ENCODE data around the gene TVP23A.
"Not testable (repeated sequence)": the region's sequence is repeated elsewhere in the genome, so short reads cannot be mapped to it uniquely, and the experiment has no call there.

Gene TVP23A

GRCh38 chr16:10791048-10791447 is 27.5 kb downstream of the TVP23A start:
- no peak for DNase-seq

DNA sequence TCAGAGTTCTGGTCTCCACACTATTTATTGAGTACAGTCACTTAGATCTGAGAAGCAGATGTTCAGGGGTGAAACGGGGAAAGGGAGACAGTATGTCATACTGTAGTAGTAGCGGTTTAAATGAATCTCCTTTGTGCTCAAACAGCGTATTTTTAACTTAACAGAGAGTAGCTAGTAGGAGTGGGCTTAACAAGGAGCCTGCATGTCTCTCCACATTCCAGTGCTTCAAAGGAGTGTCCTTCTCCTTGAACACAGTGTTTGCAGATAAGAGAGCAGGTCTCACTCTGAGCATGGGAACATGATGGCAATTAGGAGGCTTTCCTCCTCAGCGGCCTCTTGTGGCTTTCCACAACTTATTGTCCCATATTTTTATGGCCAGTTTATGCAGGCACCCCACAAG is 30.0 kb downstream of the TVP23A start:
- DNase-seq, result not testable (repeated sequence)

DNA sequence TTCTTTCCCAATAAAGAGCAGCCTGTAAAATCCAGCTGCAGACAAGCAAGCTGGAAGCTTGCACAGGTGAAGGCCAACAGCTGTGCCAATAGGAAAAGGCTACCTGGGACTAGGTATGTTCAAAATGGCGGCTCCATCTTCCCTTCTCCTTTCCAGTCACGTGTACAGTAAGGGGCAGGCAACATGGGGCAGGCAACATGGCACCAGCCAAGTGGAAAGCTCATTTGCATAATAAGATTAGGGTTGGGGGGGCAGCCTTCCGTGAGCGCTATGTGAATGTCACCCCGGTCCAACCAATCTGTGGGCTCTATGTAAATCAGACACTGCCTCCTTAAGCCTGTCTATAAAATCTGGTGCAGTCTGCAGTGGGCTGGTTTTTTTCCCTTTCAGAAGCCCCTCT is 31.3 kb downstream of the TVP23A start:
- no peak for DNase-seq

DNA sequence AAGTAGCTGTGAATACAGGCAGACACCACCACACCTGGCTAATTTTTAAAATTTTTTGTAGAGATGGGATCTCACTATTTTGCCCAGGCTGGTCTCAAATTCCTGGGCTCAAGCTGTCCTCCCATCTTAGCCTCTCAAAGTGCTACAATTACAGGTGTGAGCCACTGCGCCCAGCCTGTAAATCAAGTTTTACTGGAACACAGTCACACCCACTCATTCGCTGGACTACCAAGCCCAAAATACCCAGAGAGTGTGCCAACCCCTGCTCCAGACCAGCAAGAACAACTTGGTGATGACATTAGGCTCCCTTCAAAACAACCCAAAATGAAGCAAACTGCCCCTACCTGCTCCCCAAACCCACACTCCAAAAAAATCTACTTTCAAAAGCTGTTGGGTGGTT is 36.0 kb downstream of the TVP23A start:
- no peak for DNase-seq

DNA sequence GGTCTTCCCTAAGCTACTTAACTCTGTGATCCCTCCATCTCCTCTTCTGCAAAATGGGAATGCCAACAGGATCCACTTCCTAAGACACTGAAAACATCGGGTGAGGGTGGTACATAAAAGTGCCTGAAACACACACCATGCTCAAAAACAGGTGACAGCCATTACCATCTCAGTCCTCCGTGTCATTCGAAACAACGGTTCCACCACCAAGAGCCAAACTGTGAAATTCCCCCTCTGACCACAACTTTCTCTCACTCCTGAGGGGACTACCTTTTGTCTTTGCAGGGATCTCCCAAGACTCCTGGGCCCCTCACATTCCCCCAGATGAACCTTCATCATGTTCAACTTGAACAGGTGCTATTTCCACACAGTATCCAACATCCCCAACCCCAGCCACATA is 38.0 kb downstream of the TVP23A start:
- DNase-seq, result no peak

DNA sequence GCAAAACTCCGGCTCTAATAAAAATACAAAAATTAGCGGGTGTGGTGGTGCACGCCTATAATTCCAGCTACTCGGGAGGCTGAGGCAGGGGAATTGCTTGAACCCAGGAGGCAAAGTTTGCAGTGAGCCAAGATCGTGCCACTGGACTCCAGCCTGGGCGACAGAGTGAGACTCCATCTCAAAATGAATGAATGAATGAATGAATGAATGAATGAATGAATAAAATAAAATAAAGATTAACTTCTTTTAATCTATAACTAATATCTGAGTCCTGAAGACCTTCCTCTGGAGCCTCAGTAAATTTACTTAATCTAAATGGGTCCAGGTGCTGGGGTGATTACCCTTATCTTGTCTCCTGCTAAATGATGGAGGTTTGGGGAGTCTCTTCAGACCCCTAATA is 38.7 kb downstream of the TVP23A start:
- DNase-seq, result not testable (repeated sequence)

- no peak for DNase-seq
These were observed 41.2 kb downstream of the TVP23A start for GRCh38 chr16:10777356-10777755.

DNA sequence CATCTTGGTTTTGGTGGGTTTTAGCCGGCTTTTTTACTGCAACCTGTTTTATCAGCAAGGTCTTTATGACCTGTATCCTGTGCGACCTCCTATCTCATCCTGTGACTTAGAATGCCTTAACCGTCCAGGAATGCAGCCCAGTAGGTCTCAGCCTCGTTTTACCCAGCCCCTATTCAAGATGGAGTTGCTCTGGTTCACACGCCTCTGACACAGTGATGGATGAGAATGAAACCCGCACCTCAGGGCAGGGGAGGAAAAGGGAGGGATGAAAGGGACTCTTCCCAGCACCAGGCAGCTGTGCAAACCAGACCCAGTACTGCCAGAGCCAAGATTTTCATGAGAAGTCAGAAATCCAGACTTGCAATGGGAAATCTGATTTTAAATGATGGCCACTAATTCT is 41.7 kb downstream of the TVP23A start:
- not testable (repeated sequence) for DNase-seq

DNA sequence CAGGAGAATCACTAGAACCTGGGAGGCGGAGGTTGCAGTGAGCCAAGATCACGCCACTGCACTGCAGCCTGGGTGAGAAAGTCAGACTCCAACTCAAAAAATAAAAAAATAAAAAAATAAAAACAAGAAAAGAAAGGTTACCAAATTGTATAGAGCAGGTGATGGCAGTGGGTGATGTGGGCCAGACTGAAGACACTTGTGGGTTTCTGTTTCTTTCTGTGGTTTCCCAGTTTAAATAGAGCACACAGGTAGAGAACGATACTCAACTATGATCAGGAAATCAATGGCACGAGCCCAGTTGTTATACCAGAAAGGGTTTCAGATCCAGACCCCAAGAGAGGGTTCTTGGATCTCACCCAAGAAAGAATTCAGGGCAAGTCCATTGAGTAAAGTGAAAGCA is 42.3 kb downstream of the TVP23A start:
- no peak for DNase-seq

DNA sequence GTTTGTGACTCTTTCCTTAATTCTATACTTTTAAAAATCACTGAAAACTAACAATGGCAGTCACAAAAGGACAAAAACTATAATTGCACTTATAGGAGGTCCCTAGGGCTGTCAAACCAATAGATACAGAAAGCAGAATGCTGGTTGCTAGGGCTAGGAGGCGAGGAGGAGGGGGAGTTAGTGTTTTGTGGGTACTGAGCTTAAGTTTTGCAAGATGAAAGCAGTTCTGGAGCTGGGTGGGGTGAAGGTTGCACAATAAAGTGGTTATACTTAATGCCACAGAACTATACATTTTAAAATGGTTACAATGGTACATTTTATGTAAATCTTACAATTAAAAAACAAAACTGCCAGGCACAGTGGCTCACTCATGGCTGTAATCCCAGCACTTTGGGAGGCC is 47.7 kb downstream of the TVP23A start:
- DNase-seq, result no peak

GRCh38 chr16:10769381-10769780 is 49.2 kb downstream of the TVP23A start:
- no peak for DNase-seq

- no peak for DNase-seq
These were observed 51.5 kb downstream of the TVP23A start for GRCh38 chr16:10767127-10767526.

- no peak for DNase-seq
These were observed 52.8 kb downstream of the TVP23A start for GRCh38 chr16:10765772-10766171.

GRCh38 chr16:10763456-10763855 is 55.1 kb downstream of the TVP23A start:
- DNase-seq, result no peak

GRCh38 chr16:10762336-10763016 is 56.1 kb downstream of the TVP23A start:
- no peak for DNase-seq

DNA sequence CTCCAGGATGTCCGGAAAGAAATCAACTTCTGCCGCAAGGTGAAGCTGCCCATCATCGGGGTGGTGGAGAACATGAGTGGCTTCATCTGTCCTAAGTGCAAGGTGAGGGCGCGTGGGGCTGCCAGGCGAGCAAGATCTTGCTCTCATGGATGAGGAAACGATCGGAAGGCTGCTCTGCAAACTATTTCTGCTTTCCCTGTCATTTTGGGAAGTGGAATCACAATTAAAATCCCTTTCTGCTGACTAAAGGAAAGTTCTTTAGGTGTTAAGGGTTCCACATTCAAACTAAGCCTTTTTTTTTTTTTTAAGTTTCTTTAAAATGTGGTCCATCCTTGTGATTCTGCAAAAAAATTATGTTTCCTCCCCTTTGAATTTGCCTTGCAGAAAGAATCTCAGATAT is 57.2 kb downstream of the TVP23A start:
- DNase-seq, result no peak

- DNase-seq, result no peak
These were observed 57.7 kb downstream of the TVP23A start for GRCh38 chr16:10760858-10761257.

DNA sequence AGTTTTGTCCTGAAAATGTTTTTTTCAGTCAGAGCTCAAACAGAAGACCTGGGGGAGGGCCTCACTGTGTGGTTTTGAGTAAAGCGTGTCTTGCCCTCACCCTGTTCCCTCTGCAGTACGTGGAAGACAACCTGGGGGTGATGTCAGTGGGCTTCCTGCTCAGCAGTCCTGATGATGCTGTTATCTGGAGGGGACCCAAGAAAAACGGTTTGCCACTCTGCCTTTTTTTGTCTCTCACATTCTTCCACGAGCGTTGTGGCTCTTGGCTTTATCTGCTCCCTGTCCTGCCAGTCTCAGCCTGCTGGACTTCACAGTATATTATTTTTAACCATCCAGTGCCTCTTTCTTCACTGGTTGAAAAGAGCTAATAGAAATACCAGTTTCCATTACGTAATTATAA is 62.0 kb downstream of the TVP23A start:
- no peak for DNase-seq

DNA sequence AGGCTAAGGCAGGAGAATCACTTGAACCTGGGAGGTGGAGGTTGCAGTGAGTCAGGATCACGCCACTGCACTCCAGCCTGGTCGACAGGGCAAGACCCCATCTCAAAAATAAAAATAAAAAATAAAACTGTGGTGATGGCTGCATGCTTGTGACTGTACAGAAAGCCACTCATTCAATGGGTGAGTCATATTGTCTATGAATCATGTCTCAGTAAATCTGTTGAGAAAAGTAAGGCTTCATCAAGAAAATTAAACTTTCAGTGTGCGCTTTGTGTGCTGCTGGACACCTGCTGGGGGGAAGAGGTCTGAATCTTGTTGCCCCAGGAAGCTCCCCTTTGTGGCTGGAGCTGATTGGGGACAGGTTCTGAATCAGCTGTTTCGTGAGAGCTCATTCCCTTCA is 63.7 kb downstream of the TVP23A start:
- no peak for DNase-seq

- DNase-seq, result no peak
These were observed 64.9 kb downstream of the TVP23A start for GRCh38 chr16:10753670-10754069.

GRCh38 chr16:10752843-10753523 is 65.6 kb downstream of the TVP23A start:
- no peak for DNase-seq

DNA sequence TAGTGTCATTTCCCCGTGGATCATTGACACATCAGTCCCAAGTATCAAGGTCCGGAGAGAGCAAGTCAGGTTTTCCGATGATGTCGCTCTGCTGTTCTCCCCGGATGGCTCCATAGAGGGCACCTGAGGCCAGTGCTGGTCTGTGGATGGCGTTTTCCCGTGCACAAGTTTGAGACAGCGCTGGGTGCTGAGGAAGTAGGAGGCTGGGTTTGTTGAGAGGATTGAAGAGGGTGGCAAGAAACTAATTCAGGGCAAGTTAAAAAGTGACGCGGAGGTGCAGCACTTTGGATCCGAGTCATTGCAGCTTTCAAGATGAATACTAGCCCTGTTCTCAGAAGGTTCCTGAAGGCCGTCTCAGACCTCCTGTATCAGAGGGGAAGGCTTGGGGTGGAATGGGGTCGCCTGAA is 67.3 kb downstream of the TVP23A start:
- no peak for DNase-seq

GRCh38 chr16:10750793-10751192 is 67.8 kb downstream of the TVP23A start:
- DNase-seq, result no peak

DNA sequence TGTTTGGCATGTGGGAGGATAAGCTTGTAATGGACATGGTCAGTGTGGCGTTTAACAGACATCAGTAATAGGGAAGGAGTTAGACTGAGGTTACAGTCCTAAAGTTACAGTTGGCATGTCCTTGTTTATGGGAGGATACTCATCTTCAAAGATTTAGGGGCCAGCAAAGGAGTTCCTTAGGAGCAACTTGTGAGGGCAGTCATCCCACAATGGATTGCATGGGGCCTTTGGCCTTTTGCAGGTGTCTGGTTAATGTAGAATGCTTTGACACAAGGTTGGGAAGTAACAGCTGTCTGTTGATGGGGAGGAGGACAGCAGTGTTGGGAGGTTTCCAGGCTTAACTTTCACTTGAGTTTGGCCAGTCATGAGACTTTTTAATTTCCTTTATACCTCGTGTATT is 72.8 kb downstream of the TVP23A start:
- DNase-seq, result no peak
